K562 (cell line): ENCODE measurements around the gene TBX19. TPM values are rescaled to one million over a fixed set of nuclear protein-coding genes. Genes with fewer than 3 reads are reported as not detected.
A peak's percentile ranks its signal among the peaks of the same experiment; 100 is the strongest.

Experiments used
- ASH1L ChIP-seq: fragments of 450-650 bp; IDR thresholded peaks from 2 replicates; pipeline ENCODE4 v1.6.1; 2018; ENCODE audit warnings: borderline replicate concordance, mild to moderate bottlenecking, low read depth; ENCODE audit not compliant: partially characterized antibody
- CBFA2T2 ChIP-seq: fragments of 450-650 bp; conservative IDR thresholded peaks from 2 replicates; pipeline ENCODE4 v1.6.1; 2017; ENCODE audit warnings: mild to moderate bottlenecking
- CTBP1 ChIP-seq: fragments of 450-650 bp; IDR thresholded peaks from 2 replicates; pipeline ENCODE4 v1.6.1; 2016; ENCODE audit warnings: borderline replicate concordance
- CXXC5 ChIP-seq: fragments of 250-450 bp; sonication (Bioruptor Pico); IDR thresholded peaks from 2 replicates; pipeline ENCODE4 v1.8.0; 2022; ENCODE audit warnings: inconsistent platforms, mild to moderate bottlenecking, moderate library complexity
- DACH1 ChIP-seq: fragments of 450-650 bp; IDR thresholded peaks from 2 replicates; pipeline ENCODE4 v1.6.1; 2018; ENCODE audit not compliant: partially characterized antibody
- FOXJ2 ChIP-seq: fragments of 200-800 bp; sonication (Bioruptor generic); IDR thresholded peaks from 2 replicates; pipeline ENCODE4 v1.6.1; 2016; ENCODE audit warnings: missing genetic modification characterization, missing compliant biosample characterization
- FOXK1 ChIP-seq: sonication (generic); formaldehyde crosslinking; IDR thresholded peaks from 2 replicates; pipeline ENCODE4 v1.8.0; 2022; ENCODE audit warnings: missing genetic modification reagents, mild to moderate bottlenecking, borderline replicate concordance
- MEIS2 ChIP-seq: fragments of 450-650 bp; IDR thresholded peaks from 2 replicates; pipeline ENCODE4 v1.6.1; 2014; ENCODE audit warnings: mild to moderate bottlenecking; ENCODE audit not compliant: partially characterized antibody
- NFE2 ChIP-seq: IDR thresholded peaks from 2 replicates; pipeline ENCODE4 v1.6.1; 2014; ENCODE audit warnings: antibody characterized with exemption, low read depth
- RB1 ChIP-seq: fragments of 450-650 bp; IDR thresholded peaks from 2 replicates; pipeline ENCODE4 v1.6.1; 2017; ENCODE audit warnings: low read depth, mild to moderate bottlenecking
- RBBP5 ChIP-seq: fragments of 200-600 bp; sonication (generic); IDR thresholded peaks from 2 replicates; pipeline ENCODE4 v1.6.1; 2012; ENCODE audit warnings: borderline replicate concordance, mild to moderate bottlenecking, low read length, control low read depth, inconsistent platforms; ENCODE audit not compliant: insufficient read depth, poor library complexity, severe bottlenecking
- RFX7 ChIP-seq: fragments of 250-450 bp; sonication (Bioruptor Pico); IDR thresholded peaks from 2 replicates; pipeline ENCODE4 v1.5.1; 2021; ENCODE audit warnings: mild to moderate bottlenecking
- SAFB2 ChIP-seq: fragments of 200-400 bp; formaldehyde crosslinking; IDR thresholded peaks from 2 replicates; pipeline ENCODE4 v1.6.1; 2018; ENCODE audit warnings: borderline replicate concordance, low read length, low read depth, moderate library complexity; ENCODE audit not compliant: severe bottlenecking
- SMARCC2 ChIP-seq: fragments of 450-650 bp; IDR thresholded peaks from 2 replicates; pipeline ENCODE4 v1.6.1; 2017; ENCODE audit warnings: antibody characterized with exemption, moderate library complexity, mild to moderate bottlenecking, low read depth
- SRF ChIP-seq, 2 experiments: fragments of 250-450, 450-650 bp in 1 of 2; sonication (Bioruptor Pico) in 1 of 2; sonication (generic) in 1 of 2; formaldehyde crosslinking; IDR thresholded peaks; 2 replicates each; pipeline versions ENCODE4 v1.5.0 to v1.5.1; 2020 to 2022; ENCODE audit warnings: mild to moderate bottlenecking in 1 of 2, missing genetic modification reagents in 1 of 2
- SUPT5H ChIP-seq: fragments of 450-650 bp; IDR thresholded peaks from 2 replicates; pipeline ENCODE4 v1.6.1; 2016
- TEAD1 ChIP-seq, 2 experiments: fragments of 450-650 bp in 1 of 2; sonication (generic) in 1 of 2; formaldehyde crosslinking; IDR thresholded peaks; 2 replicates each; pipeline versions ENCODE4 v1.4.0 to v1.8.0; 2020 to 2022; ENCODE audit warnings: mild to moderate bottlenecking in 2 of 2, missing genetic modification reagents in 1 of 2
- ZBTB7A ChIP-seq: IDR thresholded peaks from 2 replicates; pipeline ENCODE4 v1.6.1; 2011; ENCODE audit warnings: low read depth, mild to moderate bottlenecking, low read length, moderate library complexity, borderline replicate concordance; ENCODE audit not compliant: control insufficient read depth
- ZNF436 ChIP-seq: fragments of 250-450, 450-650 bp; sonication (Bioruptor Pico); formaldehyde crosslinking; IDR thresholded peaks from 2 replicates; pipeline ENCODE4 v1.7.0; 2020; ENCODE audit warnings: mild to moderate bottlenecking
- polyA plus RNA-seq, 8 experiments: library from polyadenylated mRNA; depleted of rRNA in 4 of 8; stranded (reverse) in 5 of 8; unstranded in 3 of 8; fragments of >200 nt; fragmentation: Nextera tagmentation in 2 of 8; fragmentation: Illumina TruSeq in 1 of 8; extraction: Ambion mirVana in 2 of 8; extraction: Trizol in 1 of 8; gene quantifications; 2 replicates each; pipeline versions ENCODE4 v1.2.1 to v1.2.3, GENCODE V29; 2011 to 2014; ENCODE audit warnings: inconsistent platforms in 1 of 8, missing spikeins in 1 of 8
- total RNA-seq, 7 experiments: library from RNA; depleted of rRNA in 6 of 7; stranded (reverse); fragments of >200 nt in 6 of 7; fragmentation: Illumina TruSeq in 2 of 7; extraction: Trizol in 2 of 7; gene quantifications; 2 replicates each; pipeline versions ENCODE4 v1.2.1 to v1.2.3, GENCODE V29; 2011 to 2021; ENCODE audit warnings: low replicate concordance in 1 of 7
- TF ChIP-seq, protein P1 (sequence below): fragments of 250-450 bp; sonication (Bioruptor Pico); IDR thresholded peaks from 2 replicates; pipeline ENCODE4 v1.8.0; 2021; ENCODE audit warnings: moderate library complexity, mild to moderate bottlenecking, inconsistent platforms
- TF ChIP-seq, protein P2 (sequence below): fragments of 250-450 bp; sonication (Bioruptor Pico); IDR thresholded peaks from 2 replicates; pipeline ENCODE4 v1.8.0; 2021; ENCODE audit warnings: moderate library complexity, mild to moderate bottlenecking, inconsistent platforms
- TF ChIP-seq, protein P3 (sequence below): fragments of 200-800 bp; sonication (Bioruptor generic); IDR thresholded peaks from 2 replicates; pipeline ENCODE4 v1.6.1; 2017; ENCODE audit warnings: missing genetic modification characterization, missing compliant biosample characterization
- TF ChIP-seq, protein P4 (sequence below): fragments of 450-650 bp; formaldehyde crosslinking; IDR thresholded peaks from 2 replicates; pipeline ENCODE4 v1.4.0; 2020; ENCODE audit warnings: mild to moderate bottlenecking, moderate library complexity

Gene TBX19
- total and polyA plus RNA-seq, 9 of the 15 experiments (the other 6 are each of a cell fraction or from before 2014, with no cell fraction given), result 0.32 to 3.1 (median 0.95) TPM

DNA sequence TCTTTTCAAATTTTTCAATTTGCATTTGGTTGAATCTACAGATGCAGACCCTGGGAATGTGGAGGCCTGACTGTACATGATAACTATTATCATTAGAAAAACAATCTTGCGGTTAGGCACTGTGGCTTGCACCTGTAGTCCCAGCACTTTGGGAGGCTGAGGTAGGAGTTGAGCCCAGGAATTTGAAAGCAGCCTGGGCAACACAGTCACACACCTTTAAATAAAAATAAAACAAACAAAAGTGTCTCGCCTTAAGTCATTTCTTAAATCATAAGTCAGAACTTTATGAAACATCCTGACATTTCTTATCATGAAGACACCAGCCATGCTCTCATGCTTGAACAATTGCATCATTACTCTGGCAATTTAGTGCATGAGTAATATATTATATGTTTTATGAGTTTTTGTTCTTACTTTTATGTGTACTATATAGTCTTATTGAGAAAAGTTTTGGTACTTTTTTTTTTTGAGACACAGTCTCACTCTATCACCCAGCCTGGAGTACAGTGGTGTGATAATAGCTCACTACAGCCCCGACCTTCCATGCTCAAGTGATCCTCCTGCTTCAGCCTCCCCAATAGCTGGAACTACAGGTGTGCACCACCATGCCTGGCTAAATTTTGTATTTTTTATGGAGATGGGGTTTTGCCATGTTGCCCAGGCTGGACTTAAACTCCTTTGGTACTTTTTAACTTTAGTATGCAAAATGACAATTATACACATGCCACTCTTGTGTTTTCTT lies 7.8 kb downstream of the TBX19 start (continued):
- TF ChIP-seq DACH1 (no peak), NFE2 (peak; percentile 51; the same call in 1 of the 2 replicates), CBFA2T2 (peak; percentile 95), SAFB2 (no peak), ZBTB7A (no peak), CXXC5 (CRISPR knock-in tag) (peak; percentile 27; the same call in 1 of the 2 replicates), RFX7 (CRISPR knock-in tag) (no peak), ZNF436 (CRISPR knock-in tag) (no peak), RB1 (no peak), SUPT5H (no peak), SRF (CRISPR knock-in tag; IDR thresholded peaks at IDR 0.05) (no peak), MEIS2 (peak; percentile 72), SMARCC2 (peak; percentile 78; the same call in 1 of the 2 replicates), FOXK1 (CRISPR knock-in tag) (no peak), FOXJ2 (tag) (0 out of 2 replicates have a peak, but pooled peaks have one; percentile 24), TEAD1 (CRISPR knock-in tag; IDR thresholded peaks at IDR 0.05) (peak; percentile 47 to 59; a peak in 2 of 4 replicates), ASH1L (no peak), CTBP1 (peak; percentile 86), RBBP5 (peak; percentile 23)
- TF ChIP-seq, protein P1, sequence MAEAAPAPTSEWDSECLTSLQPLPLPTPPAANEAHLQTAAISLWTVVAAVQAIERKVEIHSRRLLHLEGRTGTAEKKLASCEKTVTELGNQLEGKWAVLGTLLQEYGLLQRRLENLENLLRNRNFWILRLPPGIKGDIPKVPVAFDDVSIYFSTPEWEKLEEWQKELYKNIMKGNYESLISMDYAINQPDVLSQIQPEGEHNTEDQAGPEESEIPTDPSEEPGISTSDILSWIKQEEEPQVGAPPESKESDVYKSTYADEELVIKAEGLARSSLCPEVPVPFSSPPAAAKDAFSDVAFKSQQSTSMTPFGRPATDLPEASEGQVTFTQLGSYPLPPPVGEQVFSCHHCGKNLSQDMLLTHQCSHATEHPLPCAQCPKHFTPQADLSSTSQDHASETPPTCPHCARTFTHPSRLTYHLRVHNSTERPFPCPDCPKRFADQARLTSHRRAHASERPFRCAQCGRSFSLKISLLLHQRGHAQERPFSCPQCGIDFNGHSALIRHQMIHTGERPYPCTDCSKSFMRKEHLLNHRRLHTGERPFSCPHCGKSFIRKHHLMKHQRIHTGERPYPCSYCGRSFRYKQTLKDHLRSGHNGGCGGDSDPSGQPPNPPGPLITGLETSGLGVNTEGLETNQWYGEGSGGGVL, result no peak
- TF ChIP-seq, protein P2, sequence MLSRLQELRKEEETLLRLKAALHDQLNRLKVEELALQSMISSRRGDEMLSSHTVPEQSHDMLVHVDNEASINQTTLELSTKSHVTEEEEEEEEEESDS (CRISPR knock-in tag), result no peak
- TF ChIP-seq, protein P3, sequence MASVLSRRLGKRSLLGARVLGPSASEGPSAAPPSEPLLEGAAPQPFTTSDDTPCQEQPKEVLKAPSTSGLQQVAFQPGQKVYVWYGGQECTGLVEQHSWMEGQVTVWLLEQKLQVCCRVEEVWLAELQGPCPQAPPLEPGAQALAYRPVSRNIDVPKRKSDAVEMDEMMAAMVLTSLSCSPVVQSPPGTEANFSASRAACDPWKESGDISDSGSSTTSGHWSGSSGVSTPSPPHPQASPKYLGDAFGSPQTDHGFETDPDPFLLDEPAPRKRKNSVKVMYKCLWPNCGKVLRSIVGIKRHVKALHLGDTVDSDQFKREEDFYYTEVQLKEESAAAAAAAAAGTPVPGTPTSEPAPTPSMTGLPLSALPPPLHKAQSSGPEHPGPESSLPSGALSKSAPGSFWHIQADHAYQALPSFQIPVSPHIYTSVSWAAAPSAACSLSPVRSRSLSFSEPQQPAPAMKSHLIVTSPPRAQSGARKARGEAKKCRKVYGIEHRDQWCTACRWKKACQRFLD (CRISPR knock-in tag), result peak; percentile 86
- TF ChIP-seq, protein P4, sequence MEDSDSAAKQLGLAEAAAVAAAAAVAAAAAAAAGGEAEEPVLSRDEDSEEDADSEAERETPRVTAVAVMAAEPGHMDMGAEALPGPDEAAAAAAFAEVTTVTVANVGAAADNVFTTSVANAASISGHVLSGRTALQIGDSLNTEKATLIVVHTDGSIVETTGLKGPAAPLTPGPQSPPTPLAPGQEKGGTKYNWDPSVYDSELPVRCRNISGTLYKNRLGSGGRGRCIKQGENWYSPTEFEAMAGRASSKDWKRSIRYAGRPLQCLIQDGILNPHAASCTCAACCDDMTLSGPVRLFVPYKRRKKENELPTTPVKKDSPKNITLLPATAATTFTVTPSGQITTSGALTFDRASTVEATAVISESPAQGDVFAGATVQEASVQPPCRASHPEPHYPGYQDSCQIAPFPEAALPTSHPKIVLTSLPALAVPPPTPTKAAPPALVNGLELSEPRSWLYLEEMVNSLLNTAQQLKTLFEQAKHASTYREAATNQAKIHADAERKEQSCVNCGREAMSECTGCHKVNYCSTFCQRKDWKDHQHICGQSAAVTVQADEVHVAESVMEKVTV (CRISPR knock-in tag), result no peak
